ENCODE measurements around the gene PRSS50.
"Not testable (repeated sequence)": the region's sequence is repeated elsewhere in the genome, so short reads cannot be mapped to it uniquely, and the experiment has no call there.

DNA sequence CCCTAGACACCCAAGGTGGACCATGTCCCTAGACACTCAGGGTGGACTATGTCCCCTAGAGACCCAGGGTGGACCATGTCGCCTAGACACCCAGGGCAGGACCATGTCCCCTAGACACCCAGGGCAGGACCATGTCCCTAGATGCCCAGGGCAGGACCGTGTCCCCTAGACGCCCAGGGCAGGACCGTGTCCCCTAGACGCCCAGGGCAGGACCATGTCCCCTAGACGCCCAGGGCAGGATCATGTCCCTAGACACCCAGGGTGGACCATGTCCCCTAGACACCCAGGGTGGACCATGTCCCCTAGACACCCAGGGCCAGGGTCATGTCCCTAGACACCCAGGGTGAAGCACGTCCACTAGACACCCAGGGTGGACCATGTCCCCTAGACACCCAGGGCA is 13.3 kb downstream of the PRSS50 start:
- TF ChIP-seq, protein P1, sequence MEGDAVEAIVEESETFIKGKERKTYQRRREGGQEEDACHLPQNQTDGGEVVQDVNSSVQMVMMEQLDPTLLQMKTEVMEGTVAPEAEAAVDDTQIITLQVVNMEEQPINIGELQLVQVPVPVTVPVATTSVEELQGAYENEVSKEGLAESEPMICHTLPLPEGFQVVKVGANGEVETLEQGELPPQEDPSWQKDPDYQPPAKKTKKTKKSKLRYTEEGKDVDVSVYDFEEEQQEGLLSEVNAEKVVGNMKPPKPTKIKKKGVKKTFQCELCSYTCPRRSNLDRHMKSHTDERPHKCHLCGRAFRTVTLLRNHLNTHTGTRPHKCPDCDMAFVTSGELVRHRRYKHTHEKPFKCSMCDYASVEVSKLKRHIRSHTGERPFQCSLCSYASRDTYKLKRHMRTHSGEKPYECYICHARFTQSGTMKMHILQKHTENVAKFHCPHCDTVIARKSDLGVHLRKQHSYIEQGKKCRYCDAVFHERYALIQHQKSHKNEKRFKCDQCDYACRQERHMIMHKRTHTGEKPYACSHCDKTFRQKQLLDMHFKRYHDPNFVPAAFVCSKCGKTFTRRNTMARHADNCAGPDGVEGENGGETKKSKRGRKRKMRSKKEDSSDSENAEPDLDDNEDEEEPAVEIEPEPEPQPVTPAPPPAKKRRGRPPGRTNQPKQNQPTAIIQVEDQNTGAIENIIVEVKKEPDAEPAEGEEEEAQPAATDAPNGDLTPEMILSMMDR (IDR thresholded peaks at IDR 0.05; ENCODE audit: low read length), result not testable (repeated sequence)
- not testable (repeated sequence) for TF ChIP-seq EZH2 (optimal IDR thresholded peaks at IDR 0.05; ENCODE audit: low read depth, low read length); EZH2phosphoT487 (IDR thresholded peaks at IDR 0.05; ENCODE audit: low read length)
